ENCODE results near the gene WDR45. TPM values are rescaled to one million over a fixed set of nuclear protein-coding genes. Genes with fewer than 3 reads are reported as not detected.

The WDR45 gene
- total RNA-seq, 1 experiment from 2014 or later, result 35.9 TPM

DNA sequence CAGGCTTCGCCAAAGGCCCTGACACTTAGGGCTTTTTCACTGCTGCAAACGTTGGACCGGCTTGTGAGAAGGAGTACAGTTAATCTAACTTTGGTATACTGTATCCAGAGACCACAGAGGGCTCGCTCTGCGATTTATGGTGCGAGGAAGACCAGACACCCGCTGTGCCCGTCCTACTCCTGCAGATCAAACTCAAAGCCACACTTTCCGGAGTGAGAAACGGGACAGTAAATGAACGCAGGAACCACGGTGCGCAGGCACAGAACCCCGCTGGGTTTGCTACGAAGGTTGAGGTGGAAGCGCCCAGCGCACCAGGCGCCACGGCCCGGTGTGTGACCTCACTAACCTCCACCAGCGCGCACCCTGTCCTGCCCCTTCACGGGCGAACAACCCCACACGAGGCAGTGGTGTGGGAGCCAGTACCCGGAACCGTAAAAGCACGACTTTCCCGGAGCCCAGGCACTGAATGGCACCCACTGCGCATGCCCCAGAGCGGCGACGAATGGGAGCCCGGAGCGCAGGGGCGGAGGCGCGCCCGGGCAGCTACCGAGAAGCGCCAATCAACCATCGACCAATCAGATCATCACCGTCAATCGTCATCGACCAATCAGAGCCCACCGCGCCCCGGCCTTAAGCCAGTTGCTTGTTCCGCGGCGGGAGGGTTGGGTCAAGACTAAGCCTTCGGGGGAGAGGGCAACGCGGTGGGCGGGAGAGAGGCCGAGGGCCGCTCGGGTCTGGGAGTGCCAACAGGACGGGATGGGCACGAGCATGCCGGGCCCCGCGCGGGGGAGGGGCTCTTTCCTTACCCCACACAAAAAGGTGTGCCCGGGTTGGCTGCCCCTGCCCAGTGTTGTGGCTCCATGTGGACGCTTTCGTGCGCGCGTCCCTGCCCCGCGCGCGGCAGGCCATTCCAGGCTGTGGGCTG is 21.3 kb upstream of the WDR45 start:
- peak overlapping the region; percentile 79 for H3K4me3 ChIP-seq
- no peaks in the 10 kb centered on the region for H3K36me3 ChIP-seq
- DNase-seq, result peak; percentile 91
- no peaks in the 10 kb centered on the region for H3K9me3 ChIP-seq
- H3K27me3 ChIP-seq, result no peaks in the 10 kb centered on the region

DNA sequence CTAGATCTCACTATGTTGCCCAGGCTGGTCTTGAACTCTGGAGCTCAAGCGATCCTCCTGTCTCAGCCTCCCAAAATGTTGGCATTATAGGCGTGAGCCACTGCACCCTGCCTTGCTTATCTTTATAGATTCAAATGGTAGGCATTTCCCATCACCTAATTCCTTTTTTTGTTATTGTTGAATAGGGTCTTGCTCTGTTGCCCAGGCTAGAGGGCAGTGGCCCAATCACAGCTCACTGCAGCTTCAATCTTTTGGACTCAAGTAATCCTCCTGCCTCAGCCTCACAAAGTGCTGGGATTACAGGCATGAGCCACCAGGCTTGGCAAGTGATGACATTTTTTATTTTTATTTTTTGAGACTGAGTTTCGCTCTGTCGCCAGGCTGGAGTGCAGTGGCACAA is 16.7 kb upstream of the WDR45 start:
- no peak for DNase-seq
- H3K4me3 ChIP-seq, result no peak overlapping the region
- H3K27me3 ChIP-seq, result no peaks in the 10 kb centered on the region
- no peaks in the 10 kb centered on the region for H3K36me3 ChIP-seq
- H3K9me3 ChIP-seq, result no peaks in the 10 kb centered on the region

DNA sequence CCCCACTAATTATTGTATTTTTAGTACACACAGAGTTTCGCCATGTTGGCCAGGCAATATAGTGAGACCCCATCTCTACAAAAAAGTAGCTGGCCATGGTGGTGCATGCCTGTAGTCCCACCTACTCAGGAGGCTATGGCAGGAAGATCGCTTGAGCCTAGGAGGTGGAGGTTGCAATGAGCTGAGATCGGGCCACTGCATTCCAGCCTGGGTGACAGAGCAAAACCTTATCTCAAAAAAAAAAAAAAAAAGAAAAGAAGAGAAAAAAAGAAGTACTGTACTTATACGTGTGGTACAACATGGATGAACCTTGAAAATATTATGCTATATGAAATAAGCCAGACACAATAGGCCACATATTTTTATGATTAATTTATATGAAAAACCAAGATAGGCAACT is 9.9 kb upstream of the WDR45 start:
- Histone ChIP-seq H3K27me3 (no peaks in the 10 kb centered on the region), H3K36me3 (no peaks in the 10 kb centered on the region), H3K4me3 (no peak overlapping the region), H3K9me3 (no peaks in the 10 kb centered on the region)
- no peak for DNase-seq

DNA sequence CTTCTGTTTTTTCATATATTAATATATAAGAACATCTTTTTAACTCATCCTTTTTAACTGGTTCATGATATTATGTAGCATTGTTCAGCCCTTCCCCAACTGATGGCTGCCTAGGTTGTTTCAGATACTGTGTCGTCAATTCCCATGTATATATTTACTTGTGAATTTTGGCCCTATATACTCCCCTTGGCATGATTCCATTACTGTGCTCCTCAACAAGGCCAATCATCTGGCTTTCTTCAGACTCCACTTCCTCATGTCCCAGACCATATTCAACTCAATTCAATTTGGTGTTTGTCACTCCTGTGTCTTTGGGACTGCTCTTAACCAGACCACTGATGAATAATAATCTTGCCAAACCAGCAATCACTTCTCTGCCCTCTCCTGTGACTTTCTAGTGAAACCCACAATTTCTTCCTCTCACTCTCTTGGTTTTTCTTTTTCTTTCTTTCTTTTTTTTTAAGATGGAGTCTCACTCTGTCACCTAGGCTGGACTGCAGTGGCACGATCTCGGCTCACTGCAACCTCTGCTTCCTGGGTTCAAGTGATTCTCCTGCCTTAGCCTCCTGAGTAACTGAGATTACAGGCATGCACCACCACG is 2.7 kb upstream of the WDR45 start:
- no peak for DNase-seq
- no peaks in the 10 kb centered on the region for H3K27me3 ChIP-seq
- no peaks in the 10 kb centered on the region for H3K36me3 ChIP-seq
- no peaks in the 10 kb centered on the region for H3K9me3 ChIP-seq
- H3K4me3 ChIP-seq, result no peak overlapping the region

DNA sequence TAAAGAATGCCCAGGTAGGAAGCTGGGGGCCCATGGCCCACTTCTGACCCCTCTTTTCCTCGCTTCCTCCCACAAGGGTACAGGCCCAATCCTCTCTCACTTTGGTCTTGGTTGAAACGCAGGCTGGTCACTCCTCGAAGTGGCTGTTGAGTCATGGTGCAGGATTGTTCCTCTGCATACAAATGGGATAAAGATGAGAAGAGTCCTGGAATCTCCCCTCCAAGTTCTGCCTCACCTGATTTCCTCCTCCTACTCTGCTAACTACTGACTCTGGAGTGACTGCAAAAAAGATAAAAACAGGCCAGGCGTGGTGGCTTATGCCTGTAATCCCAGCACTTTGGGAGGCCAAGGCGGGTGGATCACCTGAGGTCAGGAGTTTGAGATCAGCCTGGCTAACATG is 1.7 kb downstream of the WDR45 start:
- no peak for DNase-seq
- Histone ChIP-seq H3K4me3 (no peak overlapping the region), H3K9me3 (no peaks in the 10 kb centered on the region), H3K36me3 (no peaks in the 10 kb centered on the region; the same call in none of the 2 replicates), H3K27me3 (no peaks in the 10 kb centered on the region)

DNA sequence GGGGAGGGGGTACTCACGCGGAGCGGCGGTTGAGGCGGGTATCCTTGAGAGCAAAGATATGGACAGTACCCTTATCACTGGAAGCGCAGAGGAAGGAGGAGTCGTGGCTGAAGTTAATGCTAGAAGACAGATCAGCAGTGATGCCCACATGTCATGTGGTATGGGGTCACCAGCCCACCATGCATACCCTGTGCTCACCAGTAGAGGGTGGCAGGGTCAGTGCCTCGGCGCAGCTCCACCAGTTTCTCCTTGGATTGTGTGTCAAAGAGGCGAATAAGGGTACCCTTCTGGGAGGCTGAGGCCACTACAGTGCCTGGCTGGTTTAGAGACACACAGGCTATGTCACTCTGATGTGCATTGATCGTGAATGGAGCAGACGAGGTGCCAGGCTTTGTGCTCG is 4.3 kb downstream of the WDR45 start:
- Histone ChIP-seq H3K36me3 (no peaks in the 10 kb centered on the region; the same call in none of the 2 replicates), H3K27me3 (no peaks in the 10 kb centered on the region), H3K4me3 (no peak overlapping the region), H3K9me3 (no peaks in the 10 kb centered on the region)
- no peak for DNase-seq

DNA sequence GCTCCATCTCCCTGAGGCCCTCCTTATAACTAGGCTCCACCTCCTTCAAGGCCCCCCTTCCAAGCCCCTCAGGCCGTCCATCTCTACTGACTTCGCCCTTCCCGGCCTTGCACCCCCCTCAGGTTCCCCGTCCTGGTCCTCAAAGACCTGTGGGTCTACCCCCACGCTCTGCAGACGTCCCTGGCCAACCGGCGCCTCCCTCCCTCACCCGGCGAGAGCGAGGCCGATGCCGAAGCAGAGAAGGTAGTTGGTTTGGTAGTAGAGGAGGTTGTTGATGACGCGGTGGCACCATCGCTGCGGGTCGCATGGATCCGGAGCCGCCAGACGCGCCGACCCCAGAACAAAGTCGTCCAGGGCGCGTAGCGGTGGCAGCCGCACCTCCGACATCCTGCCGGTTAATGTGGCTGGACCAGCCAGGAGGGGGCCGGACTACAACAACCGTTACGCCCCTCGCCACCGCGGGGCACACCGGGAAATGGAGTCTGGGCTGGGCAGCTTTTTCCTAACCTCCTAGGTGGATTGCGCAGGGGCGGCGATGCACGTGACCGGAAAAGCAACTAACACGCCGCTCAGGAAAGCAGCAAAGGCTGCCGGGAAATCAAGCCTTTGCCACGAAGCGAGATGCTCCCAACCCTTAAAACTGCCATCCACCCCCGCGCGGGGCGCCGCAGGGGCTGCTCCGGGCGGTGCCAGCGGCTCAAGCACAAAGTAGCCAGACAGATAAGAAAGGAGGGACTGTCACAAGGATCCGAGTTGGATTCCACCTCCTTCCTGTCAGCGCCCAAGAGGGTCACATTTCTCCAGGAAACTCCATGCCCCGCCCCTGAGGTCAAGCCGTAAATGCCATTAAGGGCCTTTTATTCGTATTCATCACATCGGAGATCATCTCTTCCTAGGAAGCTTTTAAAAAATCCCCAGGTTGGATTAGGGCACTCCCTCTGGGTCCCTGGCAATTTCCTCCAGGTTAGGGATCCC is 5.8 kb downstream of the WDR45 start, which contains the start of gene PRAF2:
Gene PRAF2, minus strand, starts transcription at position 402 of the 975 bp plus-strand sequence. Its CDS starts 15 bp downstream, at position 387.
- Histone ChIP-seq H3K9me3 (no peaks in the 10 kb centered on the region), H3K27me3 (no peaks in the 10 kb centered on the region), H3K36me3 (no peaks in the 10 kb centered on the region; the same call in none of the 2 replicates), H3K4me3 (peak within 1 kb of the TSS; percentile 73)
- DNase-seq, result peak; percentile 91

DNA sequence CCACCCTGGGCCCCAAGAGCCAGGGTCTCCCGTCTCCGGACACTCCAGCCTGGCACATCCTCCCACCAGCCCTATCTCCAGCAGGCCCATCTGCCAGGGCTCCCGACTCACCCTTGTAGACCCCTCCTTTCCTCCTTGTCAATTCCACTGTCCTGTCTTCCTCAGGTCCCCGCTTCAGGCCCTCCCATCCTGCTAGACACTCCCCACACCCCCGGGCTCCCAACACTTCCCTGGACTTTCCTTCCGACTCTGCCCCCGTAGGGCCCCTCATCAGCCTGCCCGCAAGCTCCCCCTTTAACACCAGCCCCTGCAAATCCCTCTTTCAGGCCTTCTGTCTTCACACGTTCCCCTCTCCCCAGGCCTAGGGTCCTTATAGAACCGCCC is 7.0 kb downstream of the WDR45 start:
- Histone ChIP-seq H3K4me3 (peak overlapping the region; percentile 73), H3K27me3 (no peaks in the 10 kb centered on the region), H3K36me3 (no peaks in the 10 kb centered on the region; the same call in none of the 2 replicates), H3K9me3 (no peaks in the 10 kb centered on the region)
- no peak for DNase-seq

DNA sequence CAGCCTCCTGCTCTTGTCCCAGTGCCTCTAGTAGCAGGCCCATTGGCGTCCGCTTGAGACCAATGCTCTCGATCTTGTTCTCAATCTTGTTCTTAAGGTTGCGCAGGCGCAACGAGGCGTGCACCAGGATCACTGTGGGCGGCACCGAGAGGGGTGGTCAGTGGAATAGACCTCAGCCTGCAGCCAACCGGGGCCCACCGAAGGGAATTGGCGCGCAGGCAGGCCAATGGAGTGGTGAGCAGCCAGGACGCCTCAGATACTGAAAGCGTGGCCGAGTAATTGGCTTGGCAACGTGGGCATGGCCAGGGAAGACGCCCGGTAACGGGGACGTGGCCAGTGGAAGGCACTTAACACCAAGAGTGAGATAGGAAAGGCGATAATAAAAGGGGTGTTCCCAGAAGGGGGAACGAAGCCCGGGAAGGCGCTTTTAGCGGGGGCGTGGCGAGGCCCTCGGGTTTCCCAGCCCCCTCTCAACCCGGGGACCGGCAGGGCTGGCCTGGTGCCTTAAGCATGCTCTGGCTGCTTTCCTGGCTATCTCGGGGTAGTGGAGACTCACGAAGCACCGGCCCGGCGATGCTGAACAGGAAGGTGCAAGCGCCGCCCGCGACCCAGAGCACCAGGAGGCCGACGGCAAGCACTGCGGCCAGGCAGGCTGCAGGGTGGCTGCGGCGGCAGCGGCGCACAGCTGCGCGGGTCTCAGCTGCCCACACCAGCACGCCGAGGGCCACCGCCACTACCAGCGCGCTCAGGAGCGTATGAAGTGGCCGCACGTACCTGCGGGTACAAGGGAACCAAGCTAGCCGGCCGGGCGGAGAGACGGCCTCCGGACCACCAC is 7.6 kb downstream of the WDR45 start:
- no peaks in the 10 kb centered on the region for H3K27me3 ChIP-seq
- DNase-seq, result no peak
- H3K9me3 ChIP-seq, result no peaks in the 10 kb centered on the region

DNA sequence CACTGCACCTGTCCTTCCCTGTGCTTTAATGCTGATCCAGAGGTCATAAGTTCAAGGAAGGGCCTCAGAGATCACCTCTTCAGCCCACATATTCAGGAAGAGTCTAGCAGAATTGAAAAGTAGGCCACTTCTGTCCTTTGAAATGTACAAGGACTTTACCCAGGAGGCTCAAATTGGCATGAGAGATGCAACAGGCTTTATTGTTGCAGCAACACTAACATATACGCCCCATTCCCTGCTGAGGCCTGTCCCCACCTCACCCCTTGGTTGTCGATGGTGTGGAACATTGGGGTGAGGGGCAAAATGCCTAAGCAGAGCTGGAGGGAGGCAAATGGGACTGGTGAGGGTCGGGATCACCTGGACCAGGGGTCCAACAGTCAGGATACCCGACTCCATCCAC is 8.7 kb downstream of the WDR45 start:
- H3K9me3 ChIP-seq, result no peaks in the 10 kb centered on the region
- no peak overlapping the region for H3K4me3 ChIP-seq
- no peak for DNase-seq
- H3K36me3 ChIP-seq, result no peaks in the 10 kb centered on the region; the same call in none of the 2 replicates
- H3K27me3 ChIP-seq, result no peaks in the 10 kb centered on the region

More for the DNA sequence above, 7.6 kb downstream of the WDR45 start:
- Histone ChIP-seq H3K36me3 (no peaks in the 10 kb centered on the region; the same call in none of the 2 replicates), H3K4me3 (no peak overlapping the region)

DNA sequence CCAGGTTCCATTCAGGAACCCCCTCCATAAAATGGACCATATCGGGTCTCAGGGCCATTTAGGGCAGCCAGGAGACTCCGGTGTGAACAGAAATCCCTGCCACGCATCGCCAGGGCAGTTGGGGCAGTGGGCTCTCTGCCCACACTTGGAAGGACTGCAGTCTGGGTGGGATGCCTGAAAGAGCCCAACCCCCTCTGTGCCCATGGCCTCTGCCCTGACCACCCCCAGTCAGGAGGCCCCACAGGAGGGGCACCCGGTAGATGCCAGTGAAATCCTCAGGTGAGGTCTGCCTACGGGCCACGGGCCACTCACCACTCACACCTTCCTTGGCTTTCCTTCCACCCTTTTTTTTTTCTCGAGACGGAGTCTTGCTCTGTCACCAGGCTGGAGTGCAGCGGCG is 10.6 kb downstream of the WDR45 start:
- Histone ChIP-seq H3K4me3 (no peak overlapping the region), H3K36me3 (no peaks in the 10 kb centered on the region; the same call in 1 of the 2 replicates), H3K9me3 (no peaks in the 10 kb centered on the region), H3K27me3 (no peaks in the 10 kb centered on the region)
- no peak for DNase-seq

DNA sequence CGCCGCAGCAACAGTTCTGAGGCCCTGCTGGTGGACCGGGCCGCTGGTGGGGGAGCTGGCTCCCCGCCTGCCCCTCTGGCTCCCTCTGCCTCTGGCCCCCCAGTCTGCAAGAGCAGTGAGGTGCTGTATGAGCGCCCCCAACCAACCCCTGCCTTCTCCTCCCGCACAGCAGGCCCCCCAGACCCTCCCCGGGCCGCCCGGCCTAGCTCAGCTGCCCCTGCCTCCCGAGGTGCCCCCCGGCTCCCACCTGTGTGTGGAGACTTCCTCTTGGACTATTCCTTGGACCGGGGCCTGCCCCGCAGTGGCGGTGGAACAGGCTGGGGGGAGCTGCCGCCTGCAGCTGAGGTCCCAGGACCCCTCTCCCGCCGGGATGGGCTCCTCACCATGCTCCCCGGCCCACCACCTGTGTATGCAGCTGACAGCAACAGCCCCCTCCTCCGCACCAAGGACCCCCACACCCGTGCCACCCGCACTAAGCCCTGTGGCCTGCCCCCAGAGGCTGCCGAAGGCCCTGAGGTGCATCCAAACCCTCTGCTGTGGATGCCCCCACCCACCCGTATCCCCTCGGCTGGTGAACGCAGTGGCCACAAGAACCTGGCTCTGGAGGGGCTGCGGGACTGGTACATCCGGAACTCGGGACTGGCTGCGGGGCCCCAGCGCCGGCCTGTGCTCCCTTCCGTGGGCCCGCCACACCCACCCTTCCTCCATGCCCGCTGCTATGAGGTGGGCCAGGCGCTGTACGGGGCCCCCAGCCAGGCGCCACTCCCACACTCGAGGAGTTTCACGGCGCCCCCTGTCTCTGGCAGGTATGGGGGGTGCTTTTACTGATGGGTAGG is 12.2 kb downstream of the WDR45 start:
- no peak for DNase-seq
- Histone ChIP-seq H3K27me3 (no peaks in the 10 kb centered on the region), H3K4me3 (no peak overlapping the region), H3K9me3 (no peaks in the 10 kb centered on the region), H3K36me3 (no peaks in the 10 kb centered on the region)

DNA sequence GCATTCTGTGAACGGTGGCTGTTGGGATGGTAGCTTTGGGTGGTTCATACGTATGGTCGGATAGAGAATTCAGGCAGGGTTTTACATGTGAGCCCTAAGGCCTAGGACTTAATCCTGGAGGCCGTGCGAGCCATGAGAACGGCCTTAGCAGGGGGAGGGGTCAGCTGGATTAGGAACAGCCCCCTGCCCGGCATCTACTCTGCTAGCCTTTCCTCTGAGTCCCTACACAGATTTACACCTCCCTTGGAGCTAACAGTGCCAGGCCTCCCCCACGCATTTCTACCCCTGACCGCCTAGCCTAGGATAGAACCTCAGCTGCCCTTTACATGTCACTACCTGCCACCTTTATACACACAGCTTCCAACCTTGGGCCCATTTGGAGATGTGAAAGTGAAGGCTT is 13.0 kb downstream of the WDR45 start:
- DNase-seq, result no peak
- Histone ChIP-seq H3K4me3 (no peak overlapping the region), H3K9me3 (no peaks in the 10 kb centered on the region), H3K36me3 (no peaks in the 10 kb centered on the region), H3K27me3 (no peaks in the 10 kb centered on the region)

DNA sequence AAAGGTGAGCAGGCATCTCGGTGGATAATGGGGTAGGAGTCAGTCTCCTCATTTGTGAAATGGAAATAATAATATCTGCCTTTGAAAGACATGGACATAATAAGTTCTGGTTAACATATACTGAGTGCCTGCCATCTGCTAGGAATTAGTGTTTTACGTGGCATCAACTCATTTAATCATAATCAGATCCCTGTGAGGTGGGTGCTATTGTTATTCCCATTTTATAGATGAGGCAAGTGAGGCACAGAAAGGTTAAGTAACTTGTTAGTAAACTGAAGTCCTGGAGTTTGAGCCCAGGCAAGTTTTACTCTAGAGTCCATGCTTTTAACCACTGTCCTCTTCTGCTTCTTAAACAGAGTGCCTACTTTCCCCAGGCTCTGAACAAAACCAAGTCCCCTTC is 13.4 kb downstream of the WDR45 start:
- Histone ChIP-seq H3K9me3 (no peaks in the 10 kb centered on the region), H3K27me3 (no peaks in the 10 kb centered on the region), H3K4me3 (no peak overlapping the region), H3K36me3 (no peaks in the 10 kb centered on the region)
- no peak for DNase-seq

DNA sequence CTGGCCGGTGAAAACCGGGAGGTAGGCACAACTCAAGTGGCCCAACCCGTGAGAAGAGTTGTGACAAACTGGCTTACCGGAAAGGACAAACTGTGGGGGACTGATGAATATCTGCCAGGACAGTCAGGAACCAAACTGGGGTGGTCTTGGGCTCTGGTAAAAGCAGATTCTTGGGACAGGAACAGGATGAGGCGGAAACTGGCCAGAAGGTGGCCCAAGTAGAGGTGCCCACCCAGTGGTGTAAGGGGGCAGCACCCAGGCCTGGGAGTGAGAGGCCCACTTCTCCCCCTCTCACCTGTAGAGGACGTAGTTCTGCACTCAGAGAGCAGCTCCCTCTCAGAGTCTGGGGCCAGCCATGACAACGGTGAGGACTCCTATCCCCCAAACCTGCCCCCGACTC is 15.0 kb downstream of the WDR45 start:
- Histone ChIP-seq H3K9me3 (no peaks in the 10 kb centered on the region), H3K4me3 (no peak overlapping the region), H3K36me3 (no peaks in the 10 kb centered on the region), H3K27me3 (no peaks in the 10 kb centered on the region)
- DNase-seq, result no peak

All from MG63 (cell line).